ENCODE measurements around the gene ABHD12.
"Not testable (repeated sequence)": the region's sequence is repeated elsewhere in the genome, so short reads cannot be mapped to it uniquely, and the experiment has no call there.

DNA sequence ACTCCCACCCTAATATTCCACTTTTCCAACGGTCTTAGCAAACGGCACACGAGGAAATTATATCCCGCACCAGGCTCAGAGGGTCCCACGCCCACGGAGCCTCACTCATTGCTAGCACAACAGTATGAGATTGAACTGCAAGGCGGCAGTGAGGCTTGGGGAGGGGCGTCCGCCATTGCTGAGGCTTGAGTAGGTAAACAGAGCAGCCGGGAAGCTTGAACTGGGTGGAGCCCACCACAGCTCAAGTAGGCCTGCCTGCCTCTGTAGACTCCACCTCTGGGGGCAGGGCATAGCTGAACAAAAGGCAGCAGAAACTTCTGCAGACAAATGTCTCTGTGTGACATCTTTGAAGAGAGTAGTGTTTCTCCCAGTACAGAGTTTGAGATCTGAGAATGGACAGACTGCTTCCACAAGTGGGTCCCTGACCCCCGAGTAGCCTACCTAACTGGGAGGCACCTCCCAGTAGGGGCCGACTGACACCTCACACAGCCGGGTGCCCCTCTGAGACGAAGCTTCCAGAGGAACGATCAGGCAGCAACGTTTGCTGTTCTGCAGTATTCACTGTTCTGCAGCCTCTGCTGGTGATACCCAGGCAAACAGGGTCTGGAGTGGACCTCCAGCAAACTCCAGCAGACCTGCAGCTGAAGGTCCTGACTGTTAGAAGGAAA is 129.7 kb downstream of the ABHD12 start:
- TF ChIP-seq, protein P1, sequence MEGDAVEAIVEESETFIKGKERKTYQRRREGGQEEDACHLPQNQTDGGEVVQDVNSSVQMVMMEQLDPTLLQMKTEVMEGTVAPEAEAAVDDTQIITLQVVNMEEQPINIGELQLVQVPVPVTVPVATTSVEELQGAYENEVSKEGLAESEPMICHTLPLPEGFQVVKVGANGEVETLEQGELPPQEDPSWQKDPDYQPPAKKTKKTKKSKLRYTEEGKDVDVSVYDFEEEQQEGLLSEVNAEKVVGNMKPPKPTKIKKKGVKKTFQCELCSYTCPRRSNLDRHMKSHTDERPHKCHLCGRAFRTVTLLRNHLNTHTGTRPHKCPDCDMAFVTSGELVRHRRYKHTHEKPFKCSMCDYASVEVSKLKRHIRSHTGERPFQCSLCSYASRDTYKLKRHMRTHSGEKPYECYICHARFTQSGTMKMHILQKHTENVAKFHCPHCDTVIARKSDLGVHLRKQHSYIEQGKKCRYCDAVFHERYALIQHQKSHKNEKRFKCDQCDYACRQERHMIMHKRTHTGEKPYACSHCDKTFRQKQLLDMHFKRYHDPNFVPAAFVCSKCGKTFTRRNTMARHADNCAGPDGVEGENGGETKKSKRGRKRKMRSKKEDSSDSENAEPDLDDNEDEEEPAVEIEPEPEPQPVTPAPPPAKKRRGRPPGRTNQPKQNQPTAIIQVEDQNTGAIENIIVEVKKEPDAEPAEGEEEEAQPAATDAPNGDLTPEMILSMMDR (conservative IDR thresholded peaks at IDR 0.05; ENCODE audit: low read depth, low read length): not testable (repeated sequence)
- not testable (repeated sequence) for TF ChIP-seq EZH2 (IDR thresholded peaks at IDR 0.05; ENCODE audit: borderline replicate concordance, low read depth, low read length, poor library complexity, severe bottlenecking)

All from A673 (cell line).